ENCODE results near the gene NAA60. TPM values are rescaled to one million over a fixed set of nuclear protein-coding genes. Genes with fewer than 3 reads are reported as not detected.
A peak's percentile ranks its signal among the peaks of the same experiment; 100 is the strongest.

The NAA60 gene
- total RNA-seq, 1 donor from 2014 or later: 38.3 TPM

DNA sequence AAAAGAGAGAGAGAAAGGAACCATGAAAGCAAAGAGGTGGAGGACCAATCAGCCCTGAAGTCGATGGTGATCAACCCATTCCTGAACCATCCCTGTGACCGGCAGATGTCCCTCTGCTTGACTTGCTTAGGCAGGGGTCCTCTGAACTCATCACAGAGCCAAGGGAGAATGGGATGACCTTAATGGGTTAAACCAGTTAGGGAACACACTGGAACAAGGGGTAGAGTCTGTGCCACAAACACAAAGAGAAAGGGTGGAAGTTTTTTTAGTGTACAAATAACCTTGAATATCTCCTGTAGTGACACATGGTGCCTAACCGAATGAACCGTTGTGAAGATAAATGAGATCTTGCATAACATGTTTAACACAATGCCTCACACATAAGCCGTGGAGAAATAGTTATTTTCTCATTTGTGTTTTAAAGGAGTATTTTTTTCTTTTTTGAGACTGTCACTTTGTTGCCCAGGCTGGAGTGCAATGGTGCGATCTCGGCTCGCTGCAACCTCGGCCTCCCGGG, 11.2 kb downstream of the NAA60 start:
- peaks cover 6% of the 10 kb centered on the region for H3K9me3 Mint-ChIP-seq
- peaks cover 28% of the 10 kb centered on the region for H3K4me1 Mint-ChIP-seq (ENCODE audit: low read depth)
- intact Hi-C loops (cut with micrococcal nuclease): no loop called here
- H3K27ac Mint-ChIP-seq: no peak overlapping the region
- no peak for DNase-seq (ENCODE audit: low spot score)
- H3K36me3 Mint-ChIP-seq (ENCODE audit: low read depth): peaks cover 9% of the 10 kb centered on the region
- no peak overlapping the region for H3K4me3 Mint-ChIP-seq
- no peaks in the 10 kb centered on the region for H3K27me3 Mint-ChIP-seq (ENCODE audit: insufficient read depth)

- intact Hi-C loops (cut with micrococcal nuclease): loop anchor here (1.0 to 2.0 kb wide), 7 partner anchors 13 to 323 kb away; partner anchors contain the start of genes SLX4, ZNF174, ZNF263 and ZSCAN32
- Mint-ChIP-seq H3K4me1 (ENCODE audit: low read depth) (peaks cover 42% of the 10 kb centered on the region), H3K36me3 (ENCODE audit: low read depth) (peaks cover 5% of the 10 kb centered on the region), H3K9me3 (no peaks in the 10 kb centered on the region), H3K4me3 (peak overlapping the region; percentile 83), H3K27ac (peak overlapping the region; percentile 77), H3K27me3 (ENCODE audit: insufficient read depth) (no peaks in the 10 kb centered on the region)
- DNase-seq (ENCODE audit: low spot score): peak; percentile 88
Observed at GRCh38 chr16:3457434-3458252, 14.2 kb downstream of the NAA60 start.

- H3K27ac Mint-ChIP-seq: peak overlapping the region; percentile 37
- intact Hi-C loops (cut with micrococcal nuclease): loop anchor here (1.0 to 2.0 kb wide), 2 partner anchors 57 to 152 kb away; partner anchors contain the start of genes SLX4, ZNF174 and ZSCAN32
- H3K4me1 Mint-ChIP-seq (ENCODE audit: low read depth): peaks cover 42% of the 10 kb centered on the region
- H3K4me3 Mint-ChIP-seq: peak overlapping the region; percentile 86
- no peaks in the 10 kb centered on the region for H3K9me3 Mint-ChIP-seq
- no peak for DNase-seq (ENCODE audit: low spot score)
- peaks cover 5% of the 10 kb centered on the region for H3K36me3 Mint-ChIP-seq (ENCODE audit: low read depth)
- H3K27me3 Mint-ChIP-seq (ENCODE audit: insufficient read depth): no peaks in the 10 kb centered on the region
Observed at GRCh38 chr16:3458278-3458851, 14.9 kb downstream of the NAA60 start.

DNA sequence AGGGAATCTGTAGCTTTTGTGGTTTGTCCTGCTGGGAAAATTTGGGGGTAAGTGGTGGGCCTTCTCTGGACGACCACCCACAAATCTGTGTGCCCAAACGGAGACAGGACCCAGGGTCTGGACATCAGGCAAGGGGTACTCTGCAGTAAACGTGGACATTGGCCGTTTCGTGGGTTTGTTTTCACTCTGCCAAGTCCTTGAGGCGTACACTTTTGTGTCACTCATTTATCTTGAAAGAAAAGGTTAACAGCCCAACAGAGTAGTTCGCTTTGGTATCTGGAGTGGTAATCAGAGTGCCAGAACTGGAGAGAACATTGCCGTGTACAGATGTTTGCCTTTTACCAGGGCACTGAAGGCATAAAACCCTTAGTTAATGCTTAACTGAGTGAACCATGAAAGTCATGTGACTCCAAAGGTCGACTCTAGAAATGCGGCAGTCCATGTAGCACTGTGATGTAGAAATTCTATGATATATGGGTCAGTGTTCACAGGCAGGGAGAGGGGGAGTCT, 15.4 kb downstream of the NAA60 start:
- DNase-seq (ENCODE audit: low spot score): no peak
- peaks cover 6% of the 10 kb centered on the region for H3K36me3 Mint-ChIP-seq (ENCODE audit: low read depth)
- intact Hi-C loops (cut with micrococcal nuclease): loop anchor here (1.0 to 2.0 kb wide), 3 partner anchors 41 to 152 kb away; partner anchors contain the start of genes SLX4, ZNF174 and ZSCAN32
- H3K27ac Mint-ChIP-seq: peak overlapping the region; percentile 37
- H3K4me3 Mint-ChIP-seq: peak overlapping the region; percentile 86
- H3K27me3 Mint-ChIP-seq (ENCODE audit: insufficient read depth): no peaks in the 10 kb centered on the region
- H3K4me1 Mint-ChIP-seq (ENCODE audit: low read depth): peaks cover 42% of the 10 kb centered on the region
- no peaks in the 10 kb centered on the region for H3K9me3 Mint-ChIP-seq

DNA sequence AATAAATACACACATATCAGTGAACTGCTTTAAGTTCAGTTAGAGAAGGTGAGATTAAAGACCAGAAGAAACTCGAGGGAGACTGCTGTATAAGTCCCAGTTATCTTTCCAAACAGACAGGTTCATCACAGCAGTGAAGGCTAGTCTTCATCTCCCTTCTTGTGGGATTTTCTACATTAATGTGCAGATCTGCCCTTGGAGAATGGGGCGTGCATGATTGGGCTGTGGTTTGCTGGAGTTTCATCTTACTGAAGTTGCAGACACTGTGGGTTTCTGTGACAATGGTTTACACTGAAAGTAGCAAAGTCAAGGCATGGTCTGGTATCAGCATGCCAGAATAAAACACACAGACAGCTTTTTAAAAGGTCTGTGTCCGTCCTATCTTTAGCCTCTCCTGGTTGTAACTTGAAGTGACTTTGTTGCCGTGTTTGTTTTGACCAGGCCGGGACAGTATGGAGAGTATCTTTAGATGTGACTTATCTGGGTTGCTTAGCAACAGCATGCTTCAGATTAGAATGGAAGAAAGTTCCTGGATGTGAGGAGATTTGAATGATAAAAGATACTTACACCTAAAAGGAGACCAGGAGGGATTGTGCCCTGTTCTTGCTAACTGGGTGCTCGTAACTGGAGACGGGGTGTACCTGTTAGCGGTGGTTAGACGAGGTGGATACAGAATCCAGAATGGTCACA, 16.1 kb downstream of the NAA60 start:
- Mint-ChIP-seq H3K9me3 (no peaks in the 10 kb centered on the region), H3K4me1 (ENCODE audit: low read depth) (peaks cover 47% of the 10 kb centered on the region), H3K27me3 (ENCODE audit: insufficient read depth) (no peaks in the 10 kb centered on the region), H3K36me3 (ENCODE audit: low read depth) (peaks cover 6% of the 10 kb centered on the region), H3K4me3 (peak overlapping the region; percentile 86), H3K27ac (peak overlapping the region; percentile 37)
- DNase-seq (ENCODE audit: low spot score): peak; percentile 20
- intact Hi-C loops (cut with micrococcal nuclease): loop anchor here (1.0 to 2.0 kb wide), 2 partner anchors 41 to 151 kb away; partner anchors contain the start of gene SLX4

GRCh38 chr16:3460121-3460520, 16.6 kb downstream of the NAA60 start:
- DNase-seq (ENCODE audit: low spot score): no peak

DNA sequence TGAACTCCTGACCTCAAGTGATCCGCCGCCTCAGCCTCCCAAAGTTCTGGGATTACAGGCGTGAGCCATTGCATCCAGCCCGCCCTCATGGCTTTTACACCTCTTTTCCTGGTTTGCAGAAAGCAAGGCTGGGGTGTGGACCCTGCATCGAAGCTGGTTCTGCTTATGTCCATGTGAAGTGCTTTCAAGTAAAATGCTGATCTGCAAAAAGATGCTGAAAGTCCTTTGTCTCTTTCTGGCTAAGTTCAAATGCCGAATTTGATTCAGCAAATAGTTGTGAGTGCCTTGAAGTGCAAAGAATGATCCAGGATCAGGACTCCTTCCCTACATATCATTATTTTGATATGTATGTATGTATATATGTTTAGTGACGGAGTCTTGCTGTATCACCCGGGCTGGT, 17.1 kb downstream of the NAA60 start:
- Mint-ChIP-seq H3K4me3 (peak overlapping the region; percentile 27), H3K36me3 (ENCODE audit: low read depth) (peaks cover 8% of the 10 kb centered on the region), H3K9me3 (no peaks in the 10 kb centered on the region), H3K27me3 (ENCODE audit: insufficient read depth) (no peaks in the 10 kb centered on the region), H3K27ac (no peak overlapping the region), H3K4me1 (ENCODE audit: low read depth) (peaks cover 47% of the 10 kb centered on the region)
- intact Hi-C loops (cut with micrococcal nuclease): no loop called here
- no peak for DNase-seq (ENCODE audit: low spot score)

More at GRCh38 chr16:3460121-3460520, 16.6 kb downstream of the NAA60 start:
- Mint-ChIP-seq H3K27me3 (ENCODE audit: insufficient read depth) (no peaks in the 10 kb centered on the region), H3K36me3 (ENCODE audit: low read depth) (peaks cover 6% of the 10 kb centered on the region), H3K4me3 (peak overlapping the region; percentile 86), H3K9me3 (no peaks in the 10 kb centered on the region), H3K4me1 (ENCODE audit: low read depth) (peaks cover 47% of the 10 kb centered on the region), H3K27ac (no peak overlapping the region)
- intact Hi-C loops (cut with micrococcal nuclease): no loop called here

DNA sequence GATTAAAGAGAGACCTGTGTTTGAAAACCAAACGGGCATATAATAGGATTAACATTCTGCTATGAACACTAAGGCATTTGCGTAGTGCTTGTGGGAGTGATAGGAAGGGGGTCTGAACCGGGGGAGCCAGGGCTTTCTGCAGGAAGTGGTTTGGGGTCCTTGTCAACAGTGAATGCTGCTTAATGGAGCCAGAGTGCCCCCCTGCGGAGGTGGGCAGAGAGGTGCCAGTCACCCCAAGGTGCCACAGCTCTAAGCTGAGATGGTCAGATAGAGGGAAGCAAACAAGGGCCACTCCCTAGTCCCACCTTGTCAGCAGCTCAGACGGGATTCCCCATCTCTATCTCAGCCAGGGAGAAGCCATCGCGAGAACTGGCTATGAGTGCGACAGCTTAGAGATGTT, 17.7 kb downstream of the NAA60 start:
- intact Hi-C loops (cut with micrococcal nuclease): no loop called here
- DNase-seq (ENCODE audit: low spot score): no peak
- H3K36me3 Mint-ChIP-seq (ENCODE audit: low read depth): peaks cover 6% of the 10 kb centered on the region
- H3K4me3 Mint-ChIP-seq: no peak overlapping the region
- H3K27ac Mint-ChIP-seq: no peak overlapping the region
- no peaks in the 10 kb centered on the region for H3K27me3 Mint-ChIP-seq (ENCODE audit: insufficient read depth)
- H3K9me3 Mint-ChIP-seq: no peaks in the 10 kb centered on the region
- peaks cover 45% of the 10 kb centered on the region for H3K4me1 Mint-ChIP-seq (ENCODE audit: low read depth)

DNA sequence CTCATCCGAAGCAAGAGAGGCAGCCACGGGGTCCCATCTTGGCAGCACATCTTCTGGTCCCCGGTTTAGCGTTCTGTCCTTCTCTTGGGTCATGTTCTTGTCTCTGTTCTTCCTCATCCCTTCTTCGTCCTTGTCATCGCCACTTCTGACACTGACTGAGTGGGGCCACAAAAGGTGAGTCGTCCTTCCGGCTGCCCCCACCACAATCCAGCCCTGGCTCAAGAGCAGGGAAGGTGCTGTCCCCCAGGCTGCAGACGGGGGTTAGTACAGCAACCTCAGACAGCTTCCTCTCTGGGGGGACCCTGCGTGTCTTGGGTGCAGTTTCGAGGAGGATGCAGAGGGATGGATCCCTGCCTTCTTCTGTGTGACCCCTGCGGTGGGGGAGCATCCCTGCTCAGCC, 21.8 kb downstream of the NAA60 start:
- intact Hi-C loops (cut with micrococcal nuclease): no loop called here
- DNase-seq (ENCODE audit: low spot score): no peak
- Mint-ChIP-seq H3K27ac (no peak overlapping the region), H3K36me3 (ENCODE audit: low read depth) (peaks cover 3% of the 10 kb centered on the region), H3K9me3 (no peaks in the 10 kb centered on the region), H3K4me1 (ENCODE audit: low read depth) (peaks cover 31% of the 10 kb centered on the region), H3K27me3 (ENCODE audit: insufficient read depth) (no peaks in the 10 kb centered on the region), H3K4me3 (no peak overlapping the region)

DNA sequence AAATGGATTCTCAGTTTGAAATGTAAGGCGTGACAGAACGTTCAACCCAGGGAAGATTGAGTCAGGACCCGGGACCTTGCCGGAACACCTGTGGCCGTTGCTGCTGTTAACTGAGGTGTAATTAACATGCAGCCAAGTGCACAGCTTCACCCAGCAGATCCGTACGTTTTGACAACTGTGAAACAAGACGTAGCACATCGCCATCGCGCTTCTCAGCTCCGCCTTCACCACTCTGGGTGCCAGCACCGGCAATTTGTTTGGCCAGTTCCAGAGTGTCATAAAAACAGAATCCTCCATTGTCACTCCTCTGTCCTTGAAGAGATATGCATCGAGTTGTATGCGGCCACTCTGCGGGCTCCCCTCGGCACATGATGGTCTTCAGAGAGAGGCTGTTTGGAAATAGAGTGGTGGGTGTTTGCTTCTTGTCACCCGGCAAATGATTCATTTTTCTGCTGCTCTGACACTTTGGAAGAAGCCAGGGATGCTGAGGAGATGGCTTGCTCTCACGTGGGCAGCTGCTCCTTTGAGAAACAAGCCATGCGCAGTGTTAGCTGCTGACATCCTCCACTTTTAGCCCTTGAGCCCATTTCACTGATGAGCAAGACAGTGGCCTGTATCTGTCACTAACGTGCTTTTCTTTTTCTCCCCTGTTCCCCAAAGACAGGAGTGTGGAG, 22.6 kb downstream of the NAA60 start:
- no peak overlapping the region for H3K27ac Mint-ChIP-seq
- peaks cover 26% of the 10 kb centered on the region for H3K4me1 Mint-ChIP-seq (ENCODE audit: low read depth)
- no peaks in the 10 kb centered on the region for H3K9me3 Mint-ChIP-seq
- intact Hi-C loops (cut with micrococcal nuclease): no loop called here
- no peak overlapping the region for H3K4me3 Mint-ChIP-seq
- H3K27me3 Mint-ChIP-seq (ENCODE audit: insufficient read depth): no peaks in the 10 kb centered on the region
- no peak for DNase-seq (ENCODE audit: low spot score)
- H3K36me3 Mint-ChIP-seq (ENCODE audit: low read depth): peaks cover 3% of the 10 kb centered on the region

DNA sequence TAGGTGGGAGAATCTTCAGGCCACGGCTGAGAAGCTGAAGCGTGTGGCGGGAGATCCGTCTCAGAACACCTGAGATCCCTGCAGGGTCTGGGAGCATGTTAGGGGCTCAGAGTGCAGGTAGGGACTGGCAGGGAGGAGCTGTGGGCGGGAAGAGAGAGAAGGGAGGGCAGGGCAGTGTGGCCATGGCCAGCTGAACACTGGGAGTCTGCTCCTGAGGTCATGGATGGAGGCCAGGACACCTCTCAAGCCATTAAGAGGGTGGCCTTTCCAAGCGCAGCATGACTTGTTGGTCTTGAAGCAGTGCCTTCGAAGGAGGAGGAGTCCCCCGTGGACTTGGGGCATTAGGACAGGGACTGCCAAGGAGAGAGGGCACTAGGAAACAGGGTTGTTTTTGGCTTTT, 23.7 kb downstream of the NAA60 start:
- H3K27ac Mint-ChIP-seq: no peak overlapping the region
- no peaks in the 10 kb centered on the region for H3K9me3 Mint-ChIP-seq
- intact Hi-C loops (cut with micrococcal nuclease): no loop called here
- H3K36me3 Mint-ChIP-seq (ENCODE audit: low read depth): peaks cover 3% of the 10 kb centered on the region
- no peak overlapping the region for H3K4me3 Mint-ChIP-seq
- H3K4me1 Mint-ChIP-seq (ENCODE audit: low read depth): peaks cover 19% of the 10 kb centered on the region
- DNase-seq (ENCODE audit: low spot score): no peak
- H3K27me3 Mint-ChIP-seq (ENCODE audit: insufficient read depth): no peaks in the 10 kb centered on the region

- Mint-ChIP-seq H3K4me1 (ENCODE audit: low read depth) (peaks cover 19% of the 10 kb centered on the region), H3K27me3 (ENCODE audit: insufficient read depth) (no peaks in the 10 kb centered on the region), H3K4me3 (no peak overlapping the region), H3K36me3 (ENCODE audit: low read depth) (peaks cover 6% of the 10 kb centered on the region), H3K9me3 (no peaks in the 10 kb centered on the region), H3K27ac (no peak overlapping the region)
- intact Hi-C loops (cut with micrococcal nuclease): no loop called here
- DNase-seq (ENCODE audit: low spot score): no peak
Observed at GRCh38 chr16:3467921-3468320, 24.4 kb downstream of the NAA60 start.

All from activated T-helper 1 cell treated with anti-CD3 and anti-CD28 coated beads, Interleukin-12 subunit alpha, Interleukin-12 subunit beta, Interleukin-2, Interleukin-4 antibody, amounts not matched to agents 30 ng/mL and 10 ng/mL and 1 ng/mL, durations not matched to agents 14 hours and 24 hours and 36 hours (primary cell).